HL-60 (cell line): ENCODE results near the gene MRPL23.

Experiments
- DNase-seq, 2 experiments: peaks; one replicate each; pipeline ENCODE4 v3.0.0-alpha.2; 2010 to 2020; ENCODE audit warnings: low read depth in 1 of 2, low spot score in 1 of 2
- H3K27ac ChIP-seq: fragments of 250-450 bp; sonication (Bioruptor Pico); replicated peaks from 2 replicates; pipeline ENCODE4 v1.5.1; 2020; ENCODE audit warnings: mild to moderate bottlenecking, moderate library complexity
- H3K27me3 ChIP-seq: fragments of 250-450 bp; sonication (Bioruptor Pico); 2 replicates; pipeline ENCODE4 v1.5.1; 2021; ENCODE audit warnings: mild to moderate bottlenecking, moderate library complexity; ENCODE audit not compliant: insufficient read depth, poor library complexity, severe bottlenecking
- H3K4me3 ChIP-seq: replicated peaks from 2 replicates; pipeline ENCODE4 v1.5.1; 2011; ENCODE audit warnings: mild to moderate bottlenecking, control low read depth, low read length; ENCODE audit not compliant: insufficient read depth
- GABPA ChIP-seq: IDR thresholded peaks from 2 replicates; pipeline ENCODE4 v1.6.1; 2012; ENCODE audit warnings: low read depth
- POLR2AphosphoS5 ChIP-seq: IDR thresholded peaks from 2 replicates; pipeline ENCODE4 v1.6.1; 2012; ENCODE audit warnings: low read depth
- SPI1 ChIP-seq: IDR thresholded peaks from 2 replicates; pipeline ENCODE4 v1.6.1; 2012; ENCODE audit warnings: low read depth, mild to moderate bottlenecking, borderline replicate concordance
- TF ChIP-seq, protein P1 (sequence below): IDR thresholded peaks from 2 replicates; pipeline ENCODE4 v1.6.1; 2012; ENCODE audit warnings: low read depth; ENCODE audit not compliant: insufficient replicate concordance
- TF ChIP-seq, protein P2 (sequence below): IDR thresholded peaks from one replicate; pipeline ENCODE4 v1.5.1; 2011; ENCODE audit warnings: low read length, control low read depth, inconsistent platforms; ENCODE audit not compliant: insufficient read depth

MRPL23 gene

DNA sequence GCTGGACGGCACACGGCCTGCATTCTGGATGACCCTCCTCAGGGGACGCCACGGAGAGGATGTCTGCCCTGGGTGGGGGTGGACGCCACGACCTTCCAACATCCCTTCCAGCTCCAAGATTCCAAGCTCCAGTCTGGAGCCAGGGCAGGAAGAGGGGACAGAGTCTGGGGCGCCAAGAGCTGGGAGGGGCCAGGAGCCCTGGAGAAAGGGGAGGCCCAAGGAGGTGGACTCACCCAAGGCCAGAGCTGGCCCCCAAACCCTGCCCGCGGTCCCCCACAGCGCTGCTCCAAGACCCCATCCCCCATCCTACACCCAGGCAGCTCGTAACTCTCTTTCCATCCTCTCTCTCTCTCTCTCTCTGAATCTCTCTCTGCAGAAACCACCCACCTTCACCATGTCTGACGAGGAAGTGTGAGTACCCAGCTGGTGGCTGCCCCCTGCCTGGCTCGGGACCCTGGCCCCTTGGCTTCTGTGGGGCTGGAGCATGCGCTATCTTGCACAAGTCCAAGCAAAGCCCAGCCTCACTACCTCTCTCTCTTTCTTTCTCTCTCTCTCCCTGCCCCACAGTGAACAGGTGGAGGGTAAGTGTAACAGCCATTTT is 24.6 kb upstream of the MRPL23 start:
- no peak overlapping the region for H3K4me3 ChIP-seq
- TF ChIP-seq, protein P1, sequence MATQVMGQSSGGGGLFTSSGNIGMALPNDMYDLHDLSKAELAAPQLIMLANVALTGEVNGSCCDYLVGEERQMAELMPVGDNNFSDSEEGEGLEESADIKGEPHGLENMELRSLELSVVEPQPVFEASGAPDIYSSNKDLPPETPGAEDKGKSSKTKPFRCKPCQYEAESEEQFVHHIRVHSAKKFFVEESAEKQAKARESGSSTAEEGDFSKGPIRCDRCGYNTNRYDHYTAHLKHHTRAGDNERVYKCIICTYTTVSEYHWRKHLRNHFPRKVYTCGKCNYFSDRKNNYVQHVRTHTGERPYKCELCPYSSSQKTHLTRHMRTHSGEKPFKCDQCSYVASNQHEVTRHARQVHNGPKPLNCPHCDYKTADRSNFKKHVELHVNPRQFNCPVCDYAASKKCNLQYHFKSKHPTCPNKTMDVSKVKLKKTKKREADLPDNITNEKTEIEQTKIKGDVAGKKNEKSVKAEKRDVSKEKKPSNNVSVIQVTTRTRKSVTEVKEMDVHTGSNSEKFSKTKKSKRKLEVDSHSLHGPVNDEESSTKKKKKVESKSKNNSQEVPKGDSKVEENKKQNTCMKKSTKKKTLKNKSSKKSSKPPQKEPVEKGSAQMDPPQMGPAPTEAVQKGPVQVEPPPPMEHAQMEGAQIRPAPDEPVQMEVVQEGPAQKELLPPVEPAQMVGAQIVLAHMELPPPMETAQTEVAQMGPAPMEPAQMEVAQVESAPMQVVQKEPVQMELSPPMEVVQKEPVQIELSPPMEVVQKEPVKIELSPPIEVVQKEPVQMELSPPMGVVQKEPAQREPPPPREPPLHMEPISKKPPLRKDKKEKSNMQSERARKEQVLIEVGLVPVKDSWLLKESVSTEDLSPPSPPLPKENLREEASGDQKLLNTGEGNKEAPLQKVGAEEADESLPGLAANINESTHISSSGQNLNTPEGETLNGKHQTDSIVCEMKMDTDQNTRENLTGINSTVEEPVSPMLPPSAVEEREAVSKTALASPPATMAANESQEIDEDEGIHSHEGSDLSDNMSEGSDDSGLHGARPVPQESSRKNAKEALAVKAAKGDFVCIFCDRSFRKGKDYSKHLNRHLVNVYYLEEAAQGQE: no peak
- TF ChIP-seq SPI1: no peak
- no peak for TF ChIP-seq GABPA
- no peaks in the 10 kb centered on the region for H3K27me3 ChIP-seq
- H3K27ac ChIP-seq: no peak overlapping the region
- DNase-seq: no peak

DNA sequence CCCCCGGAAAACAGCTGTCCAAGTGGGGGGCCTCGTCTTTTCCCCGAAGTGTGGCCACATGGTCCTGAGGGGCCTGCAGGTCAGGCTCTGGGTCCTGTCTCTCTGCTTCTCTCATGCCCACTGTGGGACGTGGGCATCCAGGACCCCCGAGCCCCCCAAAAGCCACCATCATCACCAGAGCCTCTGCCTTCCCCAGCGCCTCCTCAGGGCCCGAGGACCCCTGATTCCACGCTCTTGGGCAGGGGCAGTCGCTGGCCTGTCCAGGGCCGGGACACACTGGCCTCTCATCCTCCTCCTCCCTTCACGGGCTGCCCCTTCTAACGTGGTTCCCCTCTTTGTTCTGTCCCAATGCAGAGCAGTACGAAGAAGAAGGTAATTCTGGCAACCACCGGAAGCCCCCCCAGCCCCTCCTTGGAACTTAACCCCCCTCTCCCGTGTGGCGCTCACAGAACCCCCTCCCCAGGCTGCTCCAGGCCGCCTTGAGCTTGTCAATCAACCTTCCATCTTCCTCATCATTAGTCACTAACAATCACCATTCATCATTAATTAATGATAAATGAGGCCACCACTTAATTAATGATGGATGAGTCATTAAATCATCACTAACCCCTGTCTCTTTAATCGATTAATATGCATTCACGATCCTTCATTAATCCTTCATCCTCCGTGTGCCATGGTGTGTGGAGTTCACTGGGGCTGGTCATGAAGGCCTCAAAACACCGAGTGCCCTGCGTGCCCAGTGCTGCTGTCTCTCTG is 23.8 kb upstream of the MRPL23 start:
- no peak for TF ChIP-seq POLR2AphosphoS5
- TF ChIP-seq, protein P1: no peak
- TF ChIP-seq SPI1: no peak
- TF ChIP-seq, protein P2, sequence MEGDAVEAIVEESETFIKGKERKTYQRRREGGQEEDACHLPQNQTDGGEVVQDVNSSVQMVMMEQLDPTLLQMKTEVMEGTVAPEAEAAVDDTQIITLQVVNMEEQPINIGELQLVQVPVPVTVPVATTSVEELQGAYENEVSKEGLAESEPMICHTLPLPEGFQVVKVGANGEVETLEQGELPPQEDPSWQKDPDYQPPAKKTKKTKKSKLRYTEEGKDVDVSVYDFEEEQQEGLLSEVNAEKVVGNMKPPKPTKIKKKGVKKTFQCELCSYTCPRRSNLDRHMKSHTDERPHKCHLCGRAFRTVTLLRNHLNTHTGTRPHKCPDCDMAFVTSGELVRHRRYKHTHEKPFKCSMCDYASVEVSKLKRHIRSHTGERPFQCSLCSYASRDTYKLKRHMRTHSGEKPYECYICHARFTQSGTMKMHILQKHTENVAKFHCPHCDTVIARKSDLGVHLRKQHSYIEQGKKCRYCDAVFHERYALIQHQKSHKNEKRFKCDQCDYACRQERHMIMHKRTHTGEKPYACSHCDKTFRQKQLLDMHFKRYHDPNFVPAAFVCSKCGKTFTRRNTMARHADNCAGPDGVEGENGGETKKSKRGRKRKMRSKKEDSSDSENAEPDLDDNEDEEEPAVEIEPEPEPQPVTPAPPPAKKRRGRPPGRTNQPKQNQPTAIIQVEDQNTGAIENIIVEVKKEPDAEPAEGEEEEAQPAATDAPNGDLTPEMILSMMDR: no peak
- TF ChIP-seq GABPA: no peak
- no peak overlapping the region for H3K4me3 ChIP-seq
- H3K27ac ChIP-seq: no peak overlapping the region
- DNase-seq: no peak
- H3K27me3 ChIP-seq: no peaks in the 10 kb centered on the region

DNA sequence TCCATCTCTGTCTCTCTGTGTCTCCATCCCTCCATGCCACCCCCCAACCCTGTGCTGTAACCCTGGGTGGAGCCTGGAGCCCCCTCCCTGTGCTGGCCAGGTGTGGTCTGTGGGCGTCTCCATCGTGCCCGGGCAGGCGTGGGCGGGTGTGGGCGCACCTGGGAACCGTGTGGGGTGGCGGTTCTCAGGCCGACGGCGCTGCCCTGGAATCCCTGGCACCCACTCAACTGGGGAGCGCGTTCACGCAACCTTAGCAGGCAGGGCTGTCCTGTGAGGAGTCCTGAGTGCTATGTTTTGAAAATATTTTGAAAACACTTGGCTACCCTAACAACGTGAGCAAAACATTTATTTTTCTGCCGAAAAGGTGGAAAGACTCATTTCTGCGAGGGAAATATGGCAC is 23.0 kb upstream of the MRPL23 start:
- no peak for TF ChIP-seq SPI1
- TF ChIP-seq, protein P1: no peak
- TF ChIP-seq, protein P2: no peak
- TF ChIP-seq GABPA: no peak
- no peak for TF ChIP-seq POLR2AphosphoS5
- Histone ChIP-seq H3K4me3 (no peak overlapping the region), H3K27ac (no peak overlapping the region), H3K27me3 (no peaks in the 10 kb centered on the region)
- DNase-seq: no peak
